ENCODE results near the gene SYNGAP1.

The SYNGAP1 gene

GRCh38 chr6:33424855-33425667 lies 5.2 kb downstream of the SYNGAP1 start:
- no peak for DNase-seq

GRCh38 chr6:33425668-33426577 lies 6.1 kb downstream of the SYNGAP1 start:
- DNase-seq, result peak; percentile 89

- peak; percentile 28 for DNase-seq
Observed at GRCh38 chr6:33426590-33427511, 7.0 kb downstream of the SYNGAP1 start.

GRCh38 chr6:33427585-33428223 lies 7.8 kb downstream of the SYNGAP1 start:
- peak; percentile 64 for DNase-seq

GRCh38 chr6:33428224-33428965 lies 8.5 kb downstream of the SYNGAP1 start:
- peak; percentile 57 for DNase-seq

GRCh38 chr6:33428966-33429749 lies 9.3 kb downstream of the SYNGAP1 start:
- DNase-seq, result no peak

- DNase-seq, result no peak
Observed at GRCh38 chr6:33429750-33430052, 9.8 kb downstream of the SYNGAP1 start.

GRCh38 chr6:33430334-33430733 lies 10.5 kb downstream of the SYNGAP1 start:
- no peak for DNase-seq

GRCh38 chr6:33430991-33431879 lies 11.4 kb downstream of the SYNGAP1 start:
- peak; percentile 85 for DNase-seq

GRCh38 chr6:33431880-33432541 lies 12.1 kb downstream of the SYNGAP1 start:
- DNase-seq, result no peak

GRCh38 chr6:33432546-33432945 lies 12.7 kb downstream of the SYNGAP1 start:
- no peak for DNase-seq

GRCh38 chr6:33433001-33433543 lies 13.2 kb downstream of the SYNGAP1 start:
- no peak for DNase-seq

- no peak for DNase-seq
Observed at GRCh38 chr6:33433544-33434191, 13.8 kb downstream of the SYNGAP1 start.

GRCh38 chr6:33434961-33435360 lies 15.1 kb downstream of the SYNGAP1 start:
- no peak for DNase-seq

GRCh38 chr6:33437666-33438065 lies 17.8 kb downstream of the SYNGAP1 start:
- no peak for DNase-seq

GRCh38 chr6:33438978-33439594 lies 19.2 kb downstream of the SYNGAP1 start:
- DNase-seq, result no peak

- no peak for DNase-seq
Observed at GRCh38 chr6:33439956-33440648, 20.2 kb downstream of the SYNGAP1 start.

All from activated CD4-positive, alpha-beta T cell treated with anti-CD3 and anti-CD28 coated beads for 48 hours (primary cell).